ENCODE measurements around the gene MYO9A. TPM values are rescaled to one million over a fixed set of nuclear protein-coding genes. Genes with fewer than 3 reads are reported as not detected.

MYO9A gene
- total RNA-seq, 1 experiment from 2014 or later: 30.1 TPM

DNA sequence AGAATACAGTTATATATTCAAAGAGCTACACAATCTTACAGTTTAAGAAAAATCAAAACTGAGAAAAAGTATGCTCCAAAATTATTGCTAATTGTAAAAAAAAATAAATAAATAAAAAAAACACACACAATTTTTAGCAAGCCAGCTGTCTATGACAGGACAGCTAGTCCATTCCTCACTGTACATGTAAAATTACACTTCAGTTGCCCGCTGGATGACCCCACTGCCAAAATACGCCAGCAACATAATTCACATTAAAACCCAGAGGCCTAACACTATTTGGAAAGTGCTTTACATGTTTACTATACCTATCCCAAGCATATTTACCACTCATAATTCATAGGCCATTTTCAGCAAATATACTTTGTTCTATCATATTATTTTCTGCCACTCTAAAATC, 5.8 kb downstream of the MYO9A start:
- no peaks in the 10 kb centered on the region for H3K9me3 ChIP-seq (ENCODE audit: low read depth, low read length, poor library complexity, severe bottlenecking)
- H3K36me3 ChIP-seq (ENCODE audit: insufficient read depth, low read length, poor library complexity, severe bottlenecking): no peaks in the 10 kb centered on the region
- no peak overlapping the region for H3K27ac ChIP-seq (ENCODE audit: low read depth, low read length, poor library complexity, severe bottlenecking)
- H3K4me1 ChIP-seq (ENCODE audit: insufficient read depth, low read length, poor library complexity, severe bottlenecking): peaks cover 9% of the 10 kb centered on the region
- intact Hi-C loops (cut with micrococcal nuclease; ENCODE audit: unreplicated experiment): no loop called here
- ChIA-PET CTCF (interaction anchor here (0.7 kb wide), 1 partner anchor 42 kb away, joined by 3 read pairs; no protein-coding TSS in a partner anchor), POLR2A (ENCODE audit: low non-redundant PET) (no interaction called here)
- BruUV-seq (replicated peaks): no TSS peak
- H3K27me3 ChIP-seq (replicated peaks; ENCODE audit: insufficient read depth, low read depth, low read length, poor library complexity): no peaks in the 10 kb centered on the region
- no peak for DNase-seq (ENCODE audit: low spot score)
- no peak for TF ChIP-seq EZH2 (IDR thresholded peaks at IDR 0.05; ENCODE audit: borderline replicate concordance, low read depth, low read length, poor library complexity, severe bottlenecking)
- TF ChIP-seq, protein P1, sequence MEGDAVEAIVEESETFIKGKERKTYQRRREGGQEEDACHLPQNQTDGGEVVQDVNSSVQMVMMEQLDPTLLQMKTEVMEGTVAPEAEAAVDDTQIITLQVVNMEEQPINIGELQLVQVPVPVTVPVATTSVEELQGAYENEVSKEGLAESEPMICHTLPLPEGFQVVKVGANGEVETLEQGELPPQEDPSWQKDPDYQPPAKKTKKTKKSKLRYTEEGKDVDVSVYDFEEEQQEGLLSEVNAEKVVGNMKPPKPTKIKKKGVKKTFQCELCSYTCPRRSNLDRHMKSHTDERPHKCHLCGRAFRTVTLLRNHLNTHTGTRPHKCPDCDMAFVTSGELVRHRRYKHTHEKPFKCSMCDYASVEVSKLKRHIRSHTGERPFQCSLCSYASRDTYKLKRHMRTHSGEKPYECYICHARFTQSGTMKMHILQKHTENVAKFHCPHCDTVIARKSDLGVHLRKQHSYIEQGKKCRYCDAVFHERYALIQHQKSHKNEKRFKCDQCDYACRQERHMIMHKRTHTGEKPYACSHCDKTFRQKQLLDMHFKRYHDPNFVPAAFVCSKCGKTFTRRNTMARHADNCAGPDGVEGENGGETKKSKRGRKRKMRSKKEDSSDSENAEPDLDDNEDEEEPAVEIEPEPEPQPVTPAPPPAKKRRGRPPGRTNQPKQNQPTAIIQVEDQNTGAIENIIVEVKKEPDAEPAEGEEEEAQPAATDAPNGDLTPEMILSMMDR (conservative IDR thresholded peaks at IDR 0.05; ENCODE audit: low read depth, low read length): no peak
- H3K4me3 ChIP-seq (ENCODE audit: low read depth, low read length, poor library complexity, severe bottlenecking): no peak overlapping the region

GRCh38 chr15:72110355-72110754, 7.6 kb downstream of the MYO9A start:
- Histone ChIP-seq H3K9me3 (ENCODE audit: low read depth, low read length, poor library complexity, severe bottlenecking) (no peaks in the 10 kb centered on the region), H3K27ac (ENCODE audit: low read depth, low read length, poor library complexity, severe bottlenecking) (no peak overlapping the region), H3K4me1 (ENCODE audit: insufficient read depth, low read length, poor library complexity, severe bottlenecking) (no peaks in the 10 kb centered on the region), H3K27me3 (replicated peaks; ENCODE audit: insufficient read depth, low read depth, low read length, poor library complexity) (no peaks in the 10 kb centered on the region), H3K36me3 (ENCODE audit: insufficient read depth, low read length, poor library complexity, severe bottlenecking) (no peaks in the 10 kb centered on the region), H3K4me3 (ENCODE audit: low read depth, low read length, poor library complexity, severe bottlenecking) (no peak overlapping the region)
- intact Hi-C loops (cut with micrococcal nuclease; ENCODE audit: unreplicated experiment): no loop called here
- no peak for DNase-seq (ENCODE audit: low spot score)
- CTCF ChIA-PET: no interaction called here
- BruUV-seq (replicated peaks): no TSS peak
- POLR2A ChIA-PET (ENCODE audit: low non-redundant PET): no interaction called here
- TF ChIP-seq EZH2 (IDR thresholded peaks at IDR 0.05; ENCODE audit: borderline replicate concordance, low read depth, low read length, poor library complexity, severe bottlenecking): no peak
- TF ChIP-seq, protein P1 (conservative IDR thresholded peaks at IDR 0.05; ENCODE audit: low read depth, low read length): no peak

DNA sequence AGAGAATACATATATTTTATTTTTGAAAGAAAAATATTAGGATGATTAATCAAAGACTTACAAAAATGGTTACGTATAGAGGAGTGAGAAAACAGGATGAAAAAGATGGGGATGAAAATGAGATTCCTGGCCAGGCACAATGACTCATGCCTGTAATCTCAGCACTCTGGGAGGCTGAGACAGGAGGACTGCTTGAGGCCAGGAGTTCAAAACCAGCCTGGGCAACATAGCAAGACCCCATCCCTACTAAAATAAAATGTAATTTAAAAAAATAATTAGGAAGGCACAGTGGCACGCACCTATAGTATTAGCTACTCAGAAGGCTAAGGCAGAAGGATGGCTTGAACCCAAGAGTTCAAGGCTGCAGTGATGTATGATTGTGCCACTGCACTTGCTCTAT, 11.9 kb downstream of the MYO9A start:
- H3K27me3 ChIP-seq (replicated peaks; ENCODE audit: insufficient read depth, low read depth, low read length, poor library complexity): no peaks in the 10 kb centered on the region
- CTCF ChIA-PET: no interaction called here
- no peak overlapping the region for H3K27ac ChIP-seq (ENCODE audit: low read depth, low read length, poor library complexity, severe bottlenecking)
- TF ChIP-seq, protein P1 (conservative IDR thresholded peaks at IDR 0.05; ENCODE audit: low read depth, low read length): no peak
- TF ChIP-seq EZH2 (IDR thresholded peaks at IDR 0.05; ENCODE audit: borderline replicate concordance, low read depth, low read length, poor library complexity, severe bottlenecking): no peak
- H3K36me3 ChIP-seq (ENCODE audit: insufficient read depth, low read length, poor library complexity, severe bottlenecking): no peaks in the 10 kb centered on the region
- DNase-seq (ENCODE audit: low spot score): no peak
- BruUV-seq (replicated peaks): no TSS peak
- H3K4me1 ChIP-seq (ENCODE audit: insufficient read depth, low read length, poor library complexity, severe bottlenecking): peaks cover 13% of the 10 kb centered on the region
- H3K4me3 ChIP-seq (ENCODE audit: low read depth, low read length, poor library complexity, severe bottlenecking): no peak overlapping the region
- H3K9me3 ChIP-seq (ENCODE audit: low read depth, low read length, poor library complexity, severe bottlenecking): no peaks in the 10 kb centered on the region
- intact Hi-C loops (cut with micrococcal nuclease; ENCODE audit: unreplicated experiment): no loop called here
- POLR2A ChIA-PET (ENCODE audit: low non-redundant PET): no interaction called here
